Lung (tissue), 12 donors: ENCODE data around the gene DVL3. TPM values are rescaled to one million over a fixed set of nuclear protein-coding genes. Genes with fewer than 3 reads are reported as not detected.

Experiments
- ATAC-seq: fragments of 200-7000 bp; cut with Tn5 transposase; one replicate; pipeline ENCODE4 v1.9.1; 2020; ENCODE audit warnings: moderate number of reproducible peaks; ENCODE audit not compliant: insufficient read depth, low FRiP score
- DNase-seq, 3 donors: peaks; one replicate each; pipeline ENCODE4 v3.0.0-alpha.2; 2013 to 2017
- H3K27ac ChIP-seq, 2 donors: one replicate each; pipeline ENCODE4 v1.5.1; 2013; ENCODE audit warnings: mild to moderate bottlenecking in 2 of 2, moderate library complexity in 2 of 2, control low read depth in 1 of 2, inconsistent platforms in 1 of 2, low read depth in 1 of 2, low read length in 1 of 2
- H3K27me3 ChIP-seq, 3 donors: one replicate each; pipeline ENCODE4 v1.5.1; 2013; ENCODE audit warnings: low read length in 2 of 3; ENCODE audit not compliant: control insufficient read depth in 3 of 3, insufficient read depth in 3 of 3
- H3K36me3 ChIP-seq, 4 donors: one replicate each; pipeline ENCODE4 v1.5.1; 2013; ENCODE audit warnings: low read length in 4 of 4, mild to moderate bottlenecking in 1 of 4, moderate library complexity in 1 of 4; ENCODE audit not compliant: control insufficient read depth in 4 of 4, insufficient read depth in 4 of 4
- H3K4me1 ChIP-seq, 5 donors: one replicate each; pipeline ENCODE4 v1.5.1; 2013; ENCODE audit warnings: low read length in 5 of 5, mild to moderate bottlenecking in 2 of 5, moderate library complexity in 1 of 5; ENCODE audit not compliant: control insufficient read depth in 5 of 5, insufficient read depth in 5 of 5
- H3K4me3 ChIP-seq: one replicate; pipeline ENCODE4 v1.5.1; 2013; ENCODE audit warnings: mild to moderate bottlenecking, control low read depth, moderate library complexity
- H3K9ac ChIP-seq, 2 donors: one replicate each; pipeline ENCODE4 v1.5.1; 2013; ENCODE audit warnings: low read length in 2 of 2, control low read depth in 1 of 2; ENCODE audit not compliant: insufficient read depth in 1 of 2
- H3K9me3 ChIP-seq, 4 donors: one replicate each; pipeline ENCODE4 v1.5.1; 2013; ENCODE audit warnings: low read length in 3 of 4, mild to moderate bottlenecking in 1 of 4, moderate library complexity in 1 of 4; ENCODE audit not compliant: control insufficient read depth in 4 of 4, insufficient read depth in 3 of 4
- CTCF ChIP-seq: IDR thresholded peaks from 2 replicates; pipeline ENCODE4 v1.5.1; 2012; ENCODE audit warnings: mild to moderate bottlenecking; ENCODE audit errors: control extremely low read depth, extremely low read depth
- WGBS, 2 donors: extraction: QIAGEN DNeasy Blood & Tissue Kit; methylation state at CpG; one replicate each; pipeline ENCODE4 v1.1.7; 2013; 5-methylcytosine and 5-hydroxymethylcytosine counted together
- polyA plus RNA-seq, 2 donors: library from polyadenylated mRNA; stranded (reverse); fragments of 200-250 nt; gene quantifications; one replicate each; pipeline ENCODE4 v1.2.1, GENCODE V29; 2013
- total RNA-seq, 2 donors: library from RNA; depleted of rRNA in 1 of 2; stranded (reverse); fragments of >200 nt in 1 of 2; gene quantifications; one replicate each; pipeline ENCODE4 v1.2.1, GENCODE V29; 2014 to 2021
- donor health status: control.
- donor health status: control.
- donor health status: Bipolar disorder and iron deficiency.
- donor health status: healthy.
- donor health status: DM: yes; HTN: yes; CAD: no.

DVL3 gene
- total and polyA plus RNA-seq, 4 donors: 37.8 to 73.5 (median 45.8) TPM

DNA sequence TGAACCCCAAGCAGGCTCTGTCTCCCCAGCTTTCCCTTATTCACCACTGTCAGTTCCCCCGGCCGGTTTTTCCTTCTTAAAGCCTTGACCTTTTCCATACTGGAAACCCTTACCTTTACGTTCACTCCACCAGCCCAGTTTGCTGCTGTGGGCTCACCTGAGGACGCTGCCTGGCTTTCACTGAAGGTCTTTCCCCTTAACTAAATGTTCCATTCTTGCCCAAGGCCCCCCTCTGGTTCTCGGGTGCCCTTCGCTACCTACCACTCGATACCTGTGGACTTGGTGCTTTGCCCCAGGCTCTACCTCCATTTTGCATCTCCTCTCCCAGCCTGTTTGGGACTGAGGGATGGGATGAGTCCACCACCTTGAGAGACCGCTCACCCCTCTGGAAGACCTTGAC, 20.3 kb downstream of the DVL3 start:
- DNase-seq (no peak), ATAC-seq (no peak)
- Histone ChIP-seq H3K4me1 (peaks cover 0 to 30% (median 14%) of the 10 kb centered on the region in 5 donors), H3K27me3 (no peaks in the 10 kb centered on the region), H3K4me3 (peak overlapping the region; percentile 98), H3K9ac (peak overlapping the region; percentile 75 to 82), H3K36me3 (peaks cover 10 to 55% (median 48%) of the 10 kb centered on the region in 4 donors), H3K9me3 (no peaks in the 10 kb centered on the region), H3K27ac (peak overlapping the region; percentile 94 to 95)
- 26 to 32% methylated on average over 8 of the region's 8 CpGs for WGBS, 2 donors
- TF ChIP-seq CTCF: no peak

DNA sequence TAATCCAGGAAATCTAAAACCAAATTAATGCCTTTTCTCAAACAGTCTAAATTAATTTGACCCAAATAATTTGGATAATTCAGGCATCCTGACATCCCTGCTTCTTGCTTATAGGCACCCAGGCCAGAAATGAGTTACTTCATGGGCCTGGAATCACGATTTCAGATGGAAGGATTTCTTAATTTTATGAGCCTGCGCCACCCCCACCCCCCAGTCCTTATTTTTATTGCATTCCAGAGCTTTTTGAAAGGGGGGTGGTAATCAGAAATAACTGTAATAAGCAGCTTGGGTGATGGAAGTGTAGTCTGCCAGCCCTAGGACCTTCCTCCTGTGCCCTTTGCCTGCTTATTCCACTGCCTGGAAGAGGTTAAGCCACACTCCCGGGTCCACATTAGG, 20.8 kb downstream of the DVL3 start:
- Histone ChIP-seq H3K27ac (peak overlapping the region; percentile 75 to 83), H3K9me3 (no peaks in the 10 kb centered on the region), H3K9ac (peak overlapping the region in 1 of 2 donors; percentile 82), H3K27me3 (no peaks in the 10 kb centered on the region), H3K4me1 (peaks cover 0 to 30% (median 14%) of the 10 kb centered on the region in 5 donors), H3K4me3 (peak overlapping the region; percentile 38), H3K36me3 (peaks cover 10 to 56% (median 48%) of the 10 kb centered on the region in 4 donors)
- no peak for ATAC-seq
- DNase-seq: peak in 1 of 3 donors; percentile 17
- 32 to 46% methylated on average over 3 of the region's 3 CpGs for WGBS, 2 donors
- no peak for TF ChIP-seq CTCF

- no peak for TF ChIP-seq CTCF
- peak overlapping the region; percentile 38 for H3K4me3 ChIP-seq
- peak; percentile 69 to 85 (median 79) for DNase-seq
- no peaks in the 10 kb centered on the region for H3K9me3 ChIP-seq
- H3K27me3 ChIP-seq: no peaks in the 10 kb centered on the region
- H3K9ac ChIP-seq: peak overlapping the region; percentile 16 to 82
- peak; percentile 38 for ATAC-seq
- H3K27ac ChIP-seq: peak overlapping the region; percentile 75 to 83
- peaks cover 0 to 30% (median 14%) of the 10 kb centered on the region in 5 donors for H3K4me1 ChIP-seq
- H3K36me3 ChIP-seq: peaks cover 11 to 57% (median 50%) of the 10 kb centered on the region in 4 donors
- WGBS, 2 donors: 39 to 49% methylated on average over 19 of the region's 19 CpGs
Measured at GRCh38 chr3:184176377-184177330, 21.5 kb downstream of the DVL3 start.
